22Rv1 (cell line): ENCODE data around the gene KIF20A.

Source experiments
- ZFX ChIP-seq: fragments of 450-650 bp; IDR thresholded peaks from 2 replicates; pipeline ENCODE4 v1.6.1; 2017; ENCODE audit warnings: antibody characterized with exemption, borderline replicate concordance
- TF ChIP-seq, protein P1 (sequence below): fragments of 450-650 bp; IDR thresholded peaks from 2 replicates; pipeline ENCODE4 v1.5.1; 2017; ENCODE audit warnings: mild to moderate bottlenecking

DNA sequence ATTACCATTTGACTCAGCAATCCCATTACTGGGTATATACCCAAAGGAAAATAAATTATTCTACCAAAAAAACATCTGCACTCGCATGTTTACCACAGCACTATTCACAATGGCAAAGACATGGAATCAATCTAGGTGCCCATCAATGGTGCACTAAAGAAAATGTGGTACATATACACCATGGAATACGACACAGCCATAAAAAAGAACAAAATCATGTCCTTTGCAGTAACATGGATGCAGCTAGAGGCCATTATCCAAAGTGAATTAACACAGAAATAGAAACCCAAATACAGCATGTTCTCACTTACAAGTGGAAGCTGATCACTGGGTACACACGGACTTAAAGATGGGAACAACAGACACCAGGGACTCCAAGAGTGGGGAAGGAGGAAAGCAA is 32.1 kb downstream of the KIF20A start:
- TF ChIP-seq, protein P1, sequence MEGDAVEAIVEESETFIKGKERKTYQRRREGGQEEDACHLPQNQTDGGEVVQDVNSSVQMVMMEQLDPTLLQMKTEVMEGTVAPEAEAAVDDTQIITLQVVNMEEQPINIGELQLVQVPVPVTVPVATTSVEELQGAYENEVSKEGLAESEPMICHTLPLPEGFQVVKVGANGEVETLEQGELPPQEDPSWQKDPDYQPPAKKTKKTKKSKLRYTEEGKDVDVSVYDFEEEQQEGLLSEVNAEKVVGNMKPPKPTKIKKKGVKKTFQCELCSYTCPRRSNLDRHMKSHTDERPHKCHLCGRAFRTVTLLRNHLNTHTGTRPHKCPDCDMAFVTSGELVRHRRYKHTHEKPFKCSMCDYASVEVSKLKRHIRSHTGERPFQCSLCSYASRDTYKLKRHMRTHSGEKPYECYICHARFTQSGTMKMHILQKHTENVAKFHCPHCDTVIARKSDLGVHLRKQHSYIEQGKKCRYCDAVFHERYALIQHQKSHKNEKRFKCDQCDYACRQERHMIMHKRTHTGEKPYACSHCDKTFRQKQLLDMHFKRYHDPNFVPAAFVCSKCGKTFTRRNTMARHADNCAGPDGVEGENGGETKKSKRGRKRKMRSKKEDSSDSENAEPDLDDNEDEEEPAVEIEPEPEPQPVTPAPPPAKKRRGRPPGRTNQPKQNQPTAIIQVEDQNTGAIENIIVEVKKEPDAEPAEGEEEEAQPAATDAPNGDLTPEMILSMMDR, result no peak
- no peak for TF ChIP-seq ZFX
